HUES6 (cell line): ENCODE measurements around the gene CAMP.
"Not testable (repeated sequence)": the region's sequence is repeated elsewhere in the genome, so short reads cannot be mapped to it uniquely, and the experiment has no call there.

Experiments used
- H3K27ac ChIP-seq: 2 replicates; pipeline ENCODE4 v1.7.0; 2013; ENCODE audit warnings: low read depth, mild to moderate bottlenecking, low read length, inconsistent platforms
- H3K27me3 ChIP-seq: 2 replicates; pipeline ENCODE4 v1.6.1; 2013; ENCODE audit warnings: low read length; ENCODE audit not compliant: control insufficient read depth, insufficient read depth
- H3K36me3 ChIP-seq: 2 replicates; pipeline ENCODE4 v1.6.1; 2013; ENCODE audit warnings: low read length; ENCODE audit not compliant: control insufficient read depth, insufficient read depth
- H3K4me1 ChIP-seq: 2 replicates; pipeline ENCODE4 v1.6.1; 2013; ENCODE audit warnings: low read length; ENCODE audit not compliant: control insufficient read depth, insufficient read depth
- H3K4me3 ChIP-seq: 2 replicates; pipeline ENCODE4 v1.5.1; 2013; ENCODE audit warnings: low read depth, low read length
- H3K9ac ChIP-seq: one replicate; pipeline ENCODE4 v1.6.1; 2013; ENCODE audit warnings: mild to moderate bottlenecking, low read length
- H3K9me3 ChIP-seq: 2 replicates; pipeline ENCODE4 v1.6.1; 2013; ENCODE audit warnings: low read depth, low read length; ENCODE audit not compliant: control insufficient read depth, insufficient read depth

Gene CAMP

GRCh38 chr3:48256557-48256956 lies 33.3 kb downstream of the CAMP start:
- Histone ChIP-seq H3K4me3 (no peak overlapping the region), H3K27me3 (no peaks in the 10 kb centered on the region), H3K9me3 (0 out of 2 replicates have a peak, but pooled peaks cover 2% of the 10 kb centered on the region), H3K36me3 (peaks cover 88% of the 10 kb centered on the region), H3K27ac (no peak overlapping the region), H3K4me1 (no peaks in the 10 kb centered on the region), H3K9ac (no peak overlapping the region)

- H3K27me3 ChIP-seq: no peaks in the 10 kb centered on the region
- H3K9ac ChIP-seq: no peak overlapping the region
- H3K27ac ChIP-seq: no peak overlapping the region
- no peaks in the 10 kb centered on the region for H3K4me1 ChIP-seq
- H3K9me3 ChIP-seq: 0 out of 2 replicates have a peak, but pooled peaks cover 2% of the 10 kb centered on the region
- H3K4me3 ChIP-seq: no peak overlapping the region
- peaks cover 91% of the 10 kb centered on the region for H3K36me3 ChIP-seq
These were observed 35.2 kb downstream of the CAMP start for GRCh38 chr3:48258530-48258929.

GRCh38 chr3:48267782-48268181 lies 44.5 kb downstream of the CAMP start:
- no peak overlapping the region for H3K27ac ChIP-seq
- H3K27me3 ChIP-seq: no peaks in the 10 kb centered on the region
- no peak overlapping the region for H3K4me3 ChIP-seq
- peaks cover 90% of the 10 kb centered on the region for H3K36me3 ChIP-seq
- H3K4me1 ChIP-seq: no peaks in the 10 kb centered on the region
- H3K9ac ChIP-seq: no peak overlapping the region
- H3K9me3 ChIP-seq: peaks cover 25% of the 10 kb centered on the region; the same call in 1 of the 2 replicates

GRCh38 chr3:48268381-48268935 lies 45.2 kb downstream of the CAMP start:
- Histone ChIP-seq H3K9me3 (peaks cover 25% of the 10 kb centered on the region; the same call in 1 of the 2 replicates), H3K4me3 (no peak overlapping the region), H3K4me1 (no peaks in the 10 kb centered on the region), H3K27ac (no peak overlapping the region), H3K9ac (no peak overlapping the region), H3K27me3 (no peaks in the 10 kb centered on the region), H3K36me3 (peaks cover 87% of the 10 kb centered on the region)

GRCh38 chr3:48268936-48269561 lies 45.8 kb downstream of the CAMP start:
- Histone ChIP-seq H3K4me1 (no peaks in the 10 kb centered on the region), H3K27ac (no peak overlapping the region), H3K36me3 (peaks cover 81% of the 10 kb centered on the region), H3K9ac (no peak overlapping the region), H3K4me3 (no peak overlapping the region), H3K27me3 (no peaks in the 10 kb centered on the region), H3K9me3 (peaks cover 25% of the 10 kb centered on the region; the same call in 1 of the 2 replicates)

- Histone ChIP-seq H3K4me1 (no peaks in the 10 kb centered on the region), H3K27me3 (no peaks in the 10 kb centered on the region), H3K36me3 (peaks cover 76% of the 10 kb centered on the region), H3K9me3 (peaks cover 25% of the 10 kb centered on the region; the same call in 1 of the 2 replicates), H3K9ac (no peak overlapping the region), H3K27ac (no peak overlapping the region), H3K4me3 (no peak overlapping the region)
These were observed 46.3 kb downstream of the CAMP start for GRCh38 chr3:48269592-48269991.

GRCh38 chr3:48270306-48270705 lies 47.0 kb downstream of the CAMP start:
- no peaks in the 10 kb centered on the region for H3K27me3 ChIP-seq
- no peak overlapping the region for H3K27ac ChIP-seq
- H3K9ac ChIP-seq: no peak overlapping the region
- H3K4me3 ChIP-seq: no peak overlapping the region
- no peaks in the 10 kb centered on the region for H3K4me1 ChIP-seq
- peaks cover 25% of the 10 kb centered on the region; the same call in 1 of the 2 replicates for H3K9me3 ChIP-seq
- H3K36me3 ChIP-seq: peaks cover 71% of the 10 kb centered on the region

GRCh38 chr3:48271223-48271622 lies 47.9 kb downstream of the CAMP start:
- H3K27ac ChIP-seq, H3K4me3 ChIP-seq, H3K4me1 ChIP-seq, H3K9ac ChIP-seq, H3K27me3 ChIP-seq: not testable (repeated sequence)
- Histone ChIP-seq H3K9me3 (peaks cover 25% of the 10 kb centered on the region; the same call in 1 of the 2 replicates), H3K36me3 (peaks cover 63% of the 10 kb centered on the region)

GRCh38 chr3:48271763-48272498 lies 48.6 kb downstream of the CAMP start:
- no peak overlapping the region for H3K9ac ChIP-seq
- no peak overlapping the region for H3K27ac ChIP-seq
- peaks cover 57% of the 10 kb centered on the region for H3K36me3 ChIP-seq
- H3K4me3 ChIP-seq: no peak overlapping the region
- peaks cover 25% of the 10 kb centered on the region; the same call in 1 of the 2 replicates for H3K9me3 ChIP-seq
- H3K27me3 ChIP-seq: no peaks in the 10 kb centered on the region
- peaks cover 12% of the 10 kb centered on the region for H3K4me1 ChIP-seq

GRCh38 chr3:48273594-48274211 lies 50.4 kb downstream of the CAMP start:
- H3K27me3 ChIP-seq: no peaks in the 10 kb centered on the region
- H3K27ac ChIP-seq: no peak overlapping the region
- peaks cover 28% of the 10 kb centered on the region for H3K4me1 ChIP-seq
- H3K9ac ChIP-seq: no peak overlapping the region
- no peak overlapping the region for H3K4me3 ChIP-seq
- peaks cover 43% of the 10 kb centered on the region for H3K36me3 ChIP-seq
- H3K9me3 ChIP-seq: peaks cover 25% of the 10 kb centered on the region; the same call in 1 of the 2 replicates
